GM10847 (cell line): ENCODE results near the gene DCPS.

Experiments used
- POLR2A ChIP-seq: IDR thresholded peaks from 2 replicates; pipeline ENCODE4 v1.6.1; 2011; ENCODE audit not compliant: insufficient read length; ENCODE audit errors: extremely low read depth

Gene DCPS

DNA sequence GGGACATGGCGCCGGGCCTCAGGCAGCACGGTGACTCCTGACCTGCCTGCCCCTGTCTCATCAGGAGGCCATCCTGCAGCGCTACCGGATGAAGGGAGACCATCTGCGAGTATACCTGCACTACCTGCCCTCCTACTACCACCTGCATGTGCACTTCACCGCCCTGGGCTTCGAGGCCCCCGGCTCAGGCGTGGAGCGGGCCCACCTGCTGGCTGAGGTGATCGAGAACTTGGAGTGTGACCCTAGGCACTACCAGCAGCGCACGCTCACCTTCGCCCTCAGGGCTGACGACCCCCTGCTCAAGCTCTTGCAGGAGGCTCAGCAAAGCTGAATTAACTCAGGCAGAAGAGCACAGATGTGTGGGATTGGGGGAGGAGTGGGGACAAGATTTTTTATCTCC, 41.4 kb downstream of the DCPS start:
- TF ChIP-seq POLR2A, result no peak

DNA sequence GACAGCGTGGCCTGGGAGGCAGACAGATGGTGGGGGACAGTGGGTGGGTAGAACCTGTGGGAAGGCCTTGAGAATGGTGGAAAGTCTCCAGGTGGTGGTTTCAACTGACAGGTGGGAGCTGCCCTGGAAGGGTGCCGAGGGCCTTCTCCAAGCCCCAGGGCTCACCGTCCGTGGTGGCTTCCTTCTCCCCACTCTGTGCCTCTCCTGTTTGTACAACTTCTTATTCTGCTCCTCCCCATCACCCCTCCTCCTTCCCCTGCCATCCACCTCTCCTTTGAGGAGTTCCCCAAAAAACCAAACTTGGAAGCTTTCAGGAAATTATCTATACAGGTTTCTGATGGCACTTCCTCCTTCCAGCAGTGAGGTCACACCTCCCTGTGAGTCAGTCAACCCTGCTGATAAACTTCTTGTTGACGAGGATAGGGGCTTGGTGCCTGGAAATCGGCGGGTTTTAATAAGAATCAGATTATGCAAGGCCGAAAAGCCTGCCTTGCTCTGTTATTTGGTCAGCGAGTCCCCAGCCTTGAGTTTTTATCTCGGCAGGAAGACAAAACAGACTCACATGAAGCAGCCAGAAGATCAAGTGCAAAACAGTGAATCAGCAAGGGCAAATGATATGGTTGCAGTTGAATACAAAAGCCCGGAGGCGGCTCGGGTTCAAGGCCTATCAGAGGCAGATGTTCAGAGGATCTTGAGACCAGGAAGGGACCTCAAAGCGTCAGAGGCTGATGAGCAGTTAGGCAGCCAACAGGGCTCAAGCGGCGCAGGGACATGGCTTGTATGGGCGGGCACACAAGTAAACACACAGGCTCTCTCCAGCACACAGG, 42.1 kb downstream of the DCPS start:
- no peak for TF ChIP-seq POLR2A

DNA sequence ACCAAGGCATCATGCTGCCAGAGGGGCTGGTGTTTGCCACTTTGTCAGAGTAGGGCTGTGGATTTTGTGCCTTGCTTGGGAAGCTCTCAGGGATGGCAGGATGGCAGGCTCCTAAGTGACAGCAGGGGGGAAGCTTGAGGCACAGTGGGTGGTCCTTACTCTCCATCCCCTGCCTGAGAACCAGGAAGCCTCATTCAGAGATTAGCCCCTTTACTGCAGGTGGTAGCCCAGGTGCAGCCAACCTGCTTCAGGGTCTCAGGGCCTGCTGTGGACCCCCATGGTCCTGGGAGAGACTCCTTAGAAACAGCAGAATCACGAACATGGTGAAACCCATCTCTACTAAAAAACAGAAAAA, 42.7 kb downstream of the DCPS start:
- no peak for TF ChIP-seq POLR2A

DNA sequence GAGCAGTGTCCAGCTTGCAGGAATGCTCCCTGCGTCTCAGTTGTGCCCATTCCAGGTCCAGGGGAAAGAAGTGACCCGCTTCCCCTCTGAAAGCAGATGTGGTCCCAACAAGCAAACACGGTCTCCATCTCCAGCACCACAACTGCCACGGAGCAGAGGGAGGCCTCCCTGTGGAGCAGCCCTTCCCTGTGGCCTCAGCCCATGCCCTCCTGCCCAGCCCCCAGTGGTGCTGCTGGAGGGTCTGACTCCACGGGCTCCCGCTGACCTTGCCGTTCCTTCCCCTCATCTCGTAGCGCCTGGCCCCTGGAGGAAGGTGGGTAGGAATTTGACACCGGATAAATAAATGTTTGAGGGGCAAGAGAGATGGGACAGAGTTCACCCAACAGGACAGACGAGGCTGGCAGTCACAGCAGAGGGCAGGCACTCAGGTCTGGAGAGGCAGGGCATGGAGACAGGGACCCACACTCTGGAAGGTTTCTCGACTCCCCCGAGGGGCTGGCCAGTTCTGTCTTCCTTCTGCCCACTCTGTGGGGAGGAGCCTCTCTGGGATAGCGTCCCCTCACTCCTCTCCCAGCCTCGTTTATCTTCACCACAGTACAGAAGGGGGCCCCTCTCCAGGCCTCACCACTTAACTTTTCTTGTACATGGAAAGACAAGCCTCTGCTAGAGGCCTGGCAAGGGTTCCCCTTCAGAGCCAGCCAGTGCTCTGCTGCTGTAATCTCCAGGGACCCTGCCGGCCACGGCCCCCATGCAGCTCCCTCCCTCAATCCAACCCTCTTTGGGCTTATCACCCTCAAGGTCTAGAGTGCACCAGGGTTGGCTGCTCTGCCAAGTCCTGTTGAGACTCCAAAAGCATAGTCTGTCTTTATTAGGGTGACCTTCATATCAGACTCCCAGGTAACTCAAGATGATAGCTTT, 44.1 kb downstream of the DCPS start:
- TF ChIP-seq POLR2A, result no peak

DNA sequence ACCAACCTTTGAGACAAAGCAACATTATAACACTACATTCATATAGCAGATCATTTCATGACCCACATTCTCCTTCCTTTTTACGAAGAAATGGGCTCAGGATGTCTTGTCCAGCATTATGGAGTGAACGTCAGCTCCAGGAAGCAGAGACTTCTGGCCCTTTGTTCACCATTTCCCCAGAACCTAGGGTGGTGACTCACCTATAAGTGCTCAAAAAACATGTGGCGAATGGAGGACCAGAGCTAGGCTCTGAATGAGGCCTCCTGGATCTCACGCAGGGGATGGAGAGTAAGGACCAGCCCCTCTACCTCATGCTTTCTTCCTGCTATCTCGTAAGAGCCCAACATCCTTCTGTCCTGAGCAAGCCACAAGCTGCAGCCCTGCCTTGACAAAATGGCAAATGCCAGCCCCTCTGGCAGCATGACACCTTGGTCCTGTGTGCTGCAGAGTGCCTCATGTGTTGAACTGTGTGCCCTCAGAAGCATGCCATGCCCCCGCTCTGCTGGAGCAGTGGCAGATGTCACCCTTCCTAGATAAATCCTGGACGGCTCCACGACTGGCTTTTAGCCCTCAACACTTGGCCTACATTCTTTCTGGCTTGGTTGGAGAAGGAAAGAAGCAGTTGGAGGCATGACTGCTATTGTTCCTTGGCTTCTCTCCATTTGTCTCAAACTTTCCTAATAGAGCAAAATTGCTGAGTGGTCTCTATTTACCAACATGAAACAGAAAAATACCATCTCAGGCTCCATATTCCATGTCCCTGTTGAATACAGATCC, 45.1 kb downstream of the DCPS start:
- TF ChIP-seq POLR2A, result no peak

DNA sequence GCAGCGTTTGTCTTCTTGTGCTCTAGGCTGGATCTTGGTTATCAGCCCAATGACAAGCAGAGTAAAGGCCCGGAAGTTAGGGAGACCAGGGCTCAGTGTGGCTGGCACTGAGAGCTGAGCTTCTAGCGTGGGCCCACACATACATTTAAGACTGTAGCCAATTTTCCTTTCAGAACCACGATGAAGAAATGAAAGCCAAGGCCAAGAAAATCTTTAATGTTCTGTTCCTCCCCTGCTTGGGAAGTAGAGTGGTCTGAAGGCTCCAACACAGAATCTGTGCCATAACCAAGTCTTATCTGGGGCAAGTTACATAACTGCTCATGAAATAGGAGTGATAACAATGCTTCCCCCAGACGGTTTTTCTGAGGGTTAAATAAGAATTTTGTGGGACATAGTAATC, 47.0 kb downstream of the DCPS start:
- no peak for TF ChIP-seq POLR2A

DNA sequence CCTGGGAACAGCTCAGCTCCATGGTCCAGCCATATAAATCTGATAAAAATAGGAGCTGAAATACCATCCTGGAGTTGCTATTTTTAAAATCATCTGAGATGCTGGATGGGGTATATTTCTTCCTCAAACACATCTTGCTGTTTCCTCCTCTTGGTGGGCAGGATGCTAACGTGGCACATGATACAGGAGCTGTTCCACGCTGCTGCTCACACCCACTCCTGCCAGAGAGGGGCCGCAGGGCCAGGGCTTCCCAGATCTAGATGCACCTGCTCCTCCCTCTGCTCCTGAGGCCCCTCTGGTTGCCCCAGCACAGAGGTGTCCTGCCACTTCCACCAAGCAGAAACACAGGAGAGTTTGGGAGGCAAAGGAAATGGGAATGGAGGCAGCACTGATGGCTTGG, 48.3 kb downstream of the DCPS start:
- TF ChIP-seq POLR2A, result no peak

DNA sequence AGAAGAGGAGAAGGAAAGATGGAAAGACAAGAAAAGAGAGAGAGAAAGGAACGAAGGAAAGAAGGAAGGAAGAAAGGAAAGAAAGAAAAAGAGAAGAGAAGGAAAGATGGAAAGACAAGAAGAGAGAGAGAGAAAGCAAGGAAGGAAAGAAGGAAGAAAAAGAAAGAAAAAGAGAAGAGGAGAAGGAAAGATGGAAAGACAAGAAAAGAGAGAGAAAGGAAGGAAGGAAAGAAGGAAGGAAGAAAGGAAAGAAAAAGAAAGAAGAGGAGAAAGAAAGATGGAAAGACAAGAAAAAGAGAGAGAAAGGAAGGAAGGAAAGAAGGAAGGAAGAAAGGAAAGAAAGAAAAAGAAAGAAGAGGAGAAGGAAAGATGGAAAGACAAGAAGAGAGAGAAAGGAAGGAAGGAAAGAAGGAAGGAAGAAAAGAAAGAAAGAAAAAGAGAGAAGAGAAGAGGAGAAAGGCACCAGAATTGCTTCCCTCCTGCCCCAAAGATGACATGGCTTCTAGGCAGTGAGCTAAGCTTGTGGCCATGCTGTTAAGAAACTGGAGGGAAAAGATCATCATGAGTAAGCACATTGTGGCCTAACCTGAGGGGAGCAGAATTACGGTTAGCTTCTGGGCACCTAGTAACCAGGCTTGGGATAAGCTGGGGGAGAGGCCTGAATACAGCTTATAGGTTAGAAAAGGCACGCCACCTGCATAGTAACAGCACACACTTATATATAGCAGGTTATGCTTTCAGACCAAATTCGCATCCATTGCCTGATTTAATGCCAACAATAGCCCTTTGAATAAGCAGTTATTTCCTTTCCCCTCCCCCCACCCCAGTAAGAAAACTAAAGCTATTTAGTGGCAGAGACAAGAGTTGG, 49.3 kb downstream of the DCPS start:
- no peak for TF ChIP-seq POLR2A

DNA sequence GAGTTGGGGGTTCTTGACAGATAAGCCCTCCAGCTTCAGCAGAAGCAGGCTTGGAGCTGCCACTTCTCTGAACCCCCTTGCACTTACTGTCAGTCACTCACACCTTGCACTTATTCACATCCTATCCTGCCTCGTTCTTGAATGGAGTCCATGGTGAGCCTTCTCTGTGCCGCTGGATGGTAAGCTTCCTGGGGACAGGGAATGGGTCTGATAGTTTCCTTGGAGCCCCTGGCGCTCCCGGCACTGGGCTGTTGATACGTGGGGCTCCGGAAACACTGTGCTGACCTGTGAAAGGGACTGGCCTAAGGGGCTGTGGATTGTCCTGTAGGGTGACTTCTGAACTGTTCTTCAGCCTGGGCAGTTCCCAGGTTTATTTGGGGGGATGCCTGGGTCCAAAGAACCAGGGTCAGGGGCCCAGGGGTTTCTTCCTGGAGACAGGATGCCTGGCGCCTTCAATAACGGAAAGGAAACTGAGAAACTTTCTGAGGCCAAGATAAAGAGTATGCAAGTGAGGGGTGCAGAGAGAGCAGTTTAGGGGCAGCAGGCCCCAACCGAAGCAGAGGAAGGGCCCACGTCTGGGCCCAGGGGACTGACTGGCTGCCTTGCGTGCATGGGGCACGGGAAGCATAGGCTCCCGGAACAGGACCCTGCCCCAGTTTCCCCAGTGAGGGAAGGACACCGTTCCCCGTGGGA, 50.9 kb downstream of the DCPS start:
- no peak for TF ChIP-seq POLR2A

DNA sequence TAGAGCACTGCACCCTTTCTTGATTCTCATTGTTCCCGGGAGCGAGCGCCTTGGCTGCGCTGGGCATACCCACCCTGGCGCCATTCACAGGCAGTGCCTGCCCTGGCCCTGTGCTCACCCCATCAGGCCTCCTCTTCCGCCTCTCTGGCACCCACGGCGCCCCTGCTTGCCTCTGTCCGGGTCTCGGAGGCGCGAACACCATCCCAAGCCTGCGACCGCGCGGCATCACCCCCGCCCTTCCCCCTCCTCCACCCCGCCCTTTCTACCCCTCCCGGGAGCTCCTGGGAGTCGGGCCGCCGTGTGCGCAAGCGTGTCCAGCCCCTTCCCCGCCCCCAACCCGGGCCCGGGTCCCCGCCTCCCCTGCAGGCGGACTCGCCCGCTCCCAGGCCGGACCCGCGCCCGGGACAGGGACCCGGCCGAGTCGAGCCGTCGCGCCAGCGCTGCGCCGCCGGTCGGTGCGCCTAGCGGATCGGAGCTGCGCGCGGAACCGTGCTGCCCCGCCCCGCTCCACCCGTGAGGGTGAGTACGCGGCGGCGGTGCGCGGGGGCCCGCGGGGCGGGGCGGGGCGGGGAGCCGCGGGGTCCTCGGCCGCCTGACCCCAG, 51.6 kb downstream of the DCPS start, which contains the start of gene ST3GAL4:
Gene ST3GAL4 (plus strand): TSS at position 363 of the 602 bp plus-strand sequence. CDS start 50,470 bp downstream, outside the sequence.
- TF ChIP-seq POLR2A, result peak; percentile 29

DNA sequence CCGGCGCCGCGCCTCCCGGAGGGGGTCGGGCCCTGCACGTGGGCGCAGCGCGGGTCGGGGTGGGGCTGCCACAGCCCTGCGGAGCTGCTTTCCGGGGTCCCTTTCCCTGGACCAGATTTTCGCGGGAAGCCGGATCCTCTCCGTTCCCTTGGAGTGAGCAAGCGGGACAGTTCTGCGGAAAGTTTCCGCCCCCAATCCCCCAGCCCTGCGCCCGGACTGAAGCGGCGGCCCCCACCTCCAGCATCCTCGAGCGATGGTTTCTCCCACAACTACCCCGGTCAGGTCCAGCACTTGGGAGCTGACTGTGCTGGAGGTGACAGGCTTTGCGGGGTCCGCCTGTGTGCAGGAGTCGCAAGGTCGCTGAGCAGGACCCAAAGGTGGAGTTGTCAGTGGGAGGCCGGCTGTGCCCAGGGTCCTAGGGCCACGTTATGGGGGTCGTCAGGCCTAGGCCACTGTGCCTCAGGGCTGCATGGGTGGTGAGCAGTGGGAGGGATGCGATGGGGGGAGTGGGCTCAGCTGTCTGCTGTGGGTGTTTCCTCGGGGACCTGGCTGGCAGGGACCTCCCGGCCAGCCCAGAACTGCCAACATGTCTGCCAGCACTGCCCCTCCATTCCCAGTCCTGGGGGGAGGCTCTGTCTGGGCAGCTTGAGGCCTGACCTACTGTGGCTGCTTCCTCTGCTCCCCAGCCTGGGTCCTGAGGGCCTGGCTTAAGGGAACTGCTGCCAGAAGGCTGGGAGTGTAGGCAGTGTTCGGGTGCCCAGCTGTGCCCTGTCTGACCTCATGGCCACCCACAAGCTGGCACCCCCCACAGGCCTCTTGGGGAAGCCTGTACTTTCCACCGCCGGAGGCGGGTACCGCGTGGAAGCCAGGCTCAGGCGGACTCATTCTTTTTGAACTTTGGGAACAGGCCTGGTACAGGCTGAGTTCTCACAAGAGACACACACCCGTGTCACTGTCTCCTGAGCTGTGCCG, 52.4 kb downstream of the DCPS start:
- TF ChIP-seq POLR2A, result no peak
